GM18502 (cell line): ENCODE measurements around the gene CXorf51A.
"Not testable (repeated sequence)": the region's sequence is repeated elsewhere in the genome, so short reads cannot be mapped to it uniquely, and the experiment has no call there.

Experiments used
- ATAC-seq: cut with Tn5 transposase; IDR thresholded peaks from one replicate; pipeline ENCODE4 v1.9.1; 2021; ENCODE audit warnings: mild to moderate bottlenecking; ENCODE audit not compliant: unreplicated experiment, poor library complexity

The CXorf51A gene

DNA sequence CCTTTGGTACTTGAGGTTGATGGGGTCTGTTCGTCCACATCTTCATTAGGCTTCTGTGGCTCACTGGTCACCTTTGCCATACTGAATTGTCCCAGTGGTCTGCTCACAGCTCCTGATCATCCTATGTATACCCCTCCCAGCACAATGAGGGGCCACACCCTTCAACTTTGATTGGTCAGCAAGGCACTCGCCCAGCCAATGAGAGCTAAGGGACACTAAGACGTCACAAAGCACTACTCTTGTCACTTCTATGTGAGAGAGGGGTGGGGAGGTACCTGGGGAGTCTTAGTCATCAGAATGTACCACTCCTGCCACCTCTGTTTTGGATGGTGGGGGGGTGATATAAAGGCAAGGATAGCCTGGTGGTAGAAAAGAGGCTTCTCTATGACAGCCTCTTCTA is at the start of gene CXorf51A:
CXorf51A (minus strand) TSS at position 101 of the 400 bp plus-strand sequence; CDS start at position 80, 21 bp downstream.
- not testable (repeated sequence) for ATAC-seq

DNA sequence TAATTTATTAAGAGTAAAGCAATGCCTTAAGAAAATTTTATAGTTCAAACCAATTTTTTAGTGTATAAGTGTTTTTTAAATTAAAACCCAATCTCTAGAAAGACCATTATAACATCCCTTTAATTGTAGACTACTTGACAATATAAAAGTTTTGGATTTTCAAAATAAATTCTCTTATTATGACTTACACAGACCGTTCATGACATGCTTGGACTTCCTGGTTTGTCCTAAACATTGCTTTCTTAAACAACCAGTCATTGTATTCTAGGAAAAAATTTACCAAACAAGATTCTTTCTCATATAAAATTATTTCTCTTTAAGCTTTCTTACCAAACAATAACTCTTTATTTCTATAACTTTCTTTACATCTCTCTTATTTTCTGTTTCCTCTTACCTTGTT is 49.0 kb upstream of the CXorf51A start:
- ATAC-seq: no peak

DNA sequence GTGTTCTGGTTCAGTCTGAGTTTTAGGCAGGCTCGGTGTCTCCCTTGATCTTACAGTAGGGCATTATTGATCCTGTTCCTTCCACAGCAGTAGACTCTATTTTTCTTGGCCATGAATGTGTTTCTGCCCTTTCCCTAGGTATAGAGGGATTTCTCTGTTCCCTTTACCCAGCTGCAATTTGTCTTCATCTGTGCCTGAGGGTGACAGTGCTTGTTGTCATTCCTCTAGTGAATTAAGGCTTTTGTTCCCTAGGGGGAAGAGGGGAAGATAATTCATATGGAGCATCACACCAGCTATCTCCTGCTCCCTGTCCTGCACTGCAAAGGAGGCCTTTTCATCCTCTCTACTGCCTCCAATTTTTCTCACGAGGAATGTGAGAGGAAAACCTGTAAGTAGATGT is 39.7 kb upstream of the CXorf51A start:
- ATAC-seq: no peak

DNA sequence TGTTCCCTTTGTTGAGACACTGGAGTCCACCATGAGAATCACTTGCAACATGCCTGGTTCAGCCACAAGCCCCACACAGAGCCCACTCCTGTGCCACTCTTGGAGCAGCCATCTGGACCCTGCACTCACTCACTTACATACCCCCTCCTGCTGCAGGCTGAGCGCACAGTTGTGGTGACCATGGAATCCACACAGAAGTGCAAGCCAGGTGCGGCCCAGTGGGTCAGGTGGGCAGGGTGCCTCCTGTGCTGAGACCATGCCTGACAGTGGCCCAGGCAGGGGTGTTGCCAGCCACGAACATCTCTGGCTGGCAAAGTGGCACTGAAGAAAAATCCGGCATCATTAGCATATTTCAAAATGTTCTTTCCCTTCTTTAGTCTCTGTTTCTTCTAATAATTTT is 17.4 kb upstream of the CXorf51A start:
- ATAC-seq: no peak

DNA sequence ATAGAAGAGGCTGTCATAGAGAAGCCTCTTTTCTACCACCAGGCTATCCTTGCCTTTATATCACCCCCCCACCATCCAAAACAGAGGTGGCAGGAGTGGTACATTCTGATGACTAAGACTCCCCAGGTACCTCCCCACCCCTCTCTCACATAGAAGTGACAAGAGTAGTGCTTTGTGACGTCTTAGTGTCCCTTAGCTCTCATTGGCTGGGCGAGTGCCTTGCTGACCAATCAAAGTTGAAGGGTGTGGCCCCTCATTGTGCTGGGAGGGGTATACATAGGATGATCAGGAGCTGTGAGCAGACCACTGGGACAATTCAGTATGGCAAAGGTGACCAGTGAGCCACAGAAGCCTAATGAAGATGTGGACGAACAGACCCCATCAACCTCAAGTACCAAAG is 5.1 kb downstream of the CXorf51A start, which contains the start of gene CXorf51B:
CXorf51B (plus strand) TSS at position 301 of the 400 bp plus-strand sequence; CDS start at position 322, 21 bp downstream.
- ATAC-seq: not testable (repeated sequence)
